K562 (cell line): ENCODE results near the gene ABCB9. TPM values are rescaled to one million over a fixed set of nuclear protein-coding genes. Genes with fewer than 3 reads are reported as not detected.

Experiments used
- ATF7 ChIP-seq: fragments of 450-650 bp; IDR thresholded peaks from 2 replicates; pipeline ENCODE4 v1.7.1; 2014; ENCODE audit warnings: mild to moderate bottlenecking, moderate library complexity
- EGR1 ChIP-seq: fragments of 450-650 bp; conservative IDR thresholded peaks from 2 replicates; pipeline ENCODE4 v1.6.1; 2017; ENCODE audit warnings: mild to moderate bottlenecking
- ELF1 ChIP-seq: fragments of 200-800 bp; sonication (Bioruptor generic); IDR thresholded peaks from 2 replicates; pipeline ENCODE4 v1.6.1; 2016; ENCODE audit warnings: missing genetic modification characterization, missing compliant biosample characterization
- ETV1 ChIP-seq: fragments of 450-650 bp; conservative IDR thresholded peaks from 2 replicates; pipeline ENCODE4 v1.6.1; 2016; ENCODE audit warnings: missing genetic modification characterization, control low read depth, low read depth, missing compliant biosample characterization
- FOXK1 ChIP-seq: sonication (generic); formaldehyde crosslinking; IDR thresholded peaks from 2 replicates; pipeline ENCODE4 v1.8.0; 2022; ENCODE audit warnings: missing genetic modification reagents, mild to moderate bottlenecking, borderline replicate concordance
- GABPA ChIP-seq: fragments of 200-800 bp; sonication (Bioruptor generic); conservative IDR thresholded peaks from 2 replicates; pipeline ENCODE4 v1.6.1; 2016; ENCODE audit warnings: low read depth, missing genetic modification characterization, missing compliant biosample characterization
- GABPB1 ChIP-seq: sonication (generic); formaldehyde crosslinking; IDR thresholded peaks from 2 replicates; pipeline ENCODE4 v1.8.0; 2022; ENCODE audit warnings: mild to moderate bottlenecking, missing genetic modification reagents
- HSF4 ChIP-seq: fragments of 250-450 bp; sonication (Bioruptor Pico); IDR thresholded peaks from 2 replicates; pipeline ENCODE4 v2.1.2; 2022; ENCODE audit warnings: mild to moderate bottlenecking, moderate library complexity, borderline replicate concordance
- KAT7 ChIP-seq: sonication (generic); formaldehyde crosslinking; IDR thresholded peaks from 2 replicates; pipeline ENCODE4 v1.8.0; 2022; ENCODE audit warnings: missing genetic modification reagents, mild to moderate bottlenecking, borderline replicate concordance
- KDM5B ChIP-seq: fragments of 200-600 bp; sonication (generic); IDR thresholded peaks from 2 replicates; pipeline ENCODE4 v1.6.1; 2012; ENCODE audit warnings: low read depth, mild to moderate bottlenecking, moderate library complexity, low read length, control low read depth, inconsistent platforms; ENCODE audit not compliant: insufficient replicate concordance
- KLF6 ChIP-seq: fragments of 250-450 bp; sonication (Bioruptor Pico); IDR thresholded peaks from 2 replicates; pipeline ENCODE4 v1.4.0; 2020; ENCODE audit warnings: mild to moderate bottlenecking, moderate library complexity, borderline replicate concordance
- POLR2G ChIP-seq: fragments of 200-400 bp; formaldehyde crosslinking; IDR thresholded peaks from 2 replicates; pipeline ENCODE4 v1.6.1; 2017; ENCODE audit warnings: low read depth, mild to moderate bottlenecking, antibody characterized with exemption, low read length, moderate library complexity
- RBM22 ChIP-seq: fragments of 200-400 bp; formaldehyde crosslinking; IDR thresholded peaks from 2 replicates; pipeline ENCODE4 v1.6.1; 2018; ENCODE audit warnings: low read length, low read depth; ENCODE audit not compliant: poor library complexity, severe bottlenecking
- SAFB2 ChIP-seq: fragments of 200-400 bp; formaldehyde crosslinking; IDR thresholded peaks from 2 replicates; pipeline ENCODE4 v1.6.1; 2018; ENCODE audit warnings: borderline replicate concordance, low read length, low read depth, moderate library complexity; ENCODE audit not compliant: severe bottlenecking
- XRCC3 ChIP-seq: fragments of 450-650 bp; IDR thresholded peaks from 2 replicates; pipeline ENCODE4 v1.6.1; 2017; ENCODE audit warnings: mild to moderate bottlenecking, moderate library complexity
- ZNF316 ChIP-seq: fragments of 450-650 bp; IDR thresholded peaks from 2 replicates; pipeline ENCODE4 v1.6.1; 2016
- polyA plus RNA-seq, 8 experiments: library from polyadenylated mRNA; depleted of rRNA in 4 of 8; stranded (reverse) in 5 of 8; unstranded in 3 of 8; fragments of >200 nt; fragmentation: Nextera tagmentation in 2 of 8; fragmentation: Illumina TruSeq in 1 of 8; extraction: Ambion mirVana in 2 of 8; extraction: Trizol in 1 of 8; gene quantifications; 2 replicates each; pipeline versions ENCODE4 v1.2.1 to v1.2.3, GENCODE V29; 2011 to 2014; ENCODE audit warnings: inconsistent platforms in 1 of 8, missing spikeins in 1 of 8
- total RNA-seq, 7 experiments: library from RNA; depleted of rRNA in 6 of 7; stranded (reverse); fragments of >200 nt in 6 of 7; fragmentation: Illumina TruSeq in 2 of 7; extraction: Trizol in 2 of 7; gene quantifications; 2 replicates each; pipeline versions ENCODE4 v1.2.1 to v1.2.3, GENCODE V29; 2011 to 2021; ENCODE audit warnings: low replicate concordance in 1 of 7
- TF ChIP-seq, protein P1 (sequence below), 3 experiments: fragments of 200-800 bp in 1 of 3; fragments of 250-450 bp in 1 of 3; fragments of 450-650 bp in 1 of 3; sonication (Bioruptor Pico) in 1 of 3; sonication (Bioruptor generic) in 1 of 3; formaldehyde crosslinking in 1 of 3; IDR thresholded peaks; 2 replicates each; pipeline versions ENCODE4 v1.6.1 to v1.8.0; 2016 to 2022; ENCODE audit warnings: mild to moderate bottlenecking in 2 of 3, missing genetic modification characterization in 2 of 3, missing compliant biosample characterization in 1 of 3, moderate library complexity in 1 of 3
- TF ChIP-seq, protein P2 (sequence below): fragments of 450-650 bp; IDR thresholded peaks from 2 replicates; pipeline ENCODE4 v1.6.1; 2016
- TF ChIP-seq, protein P3 (sequence below): sonication (generic); formaldehyde crosslinking; IDR thresholded peaks from 2 replicates; pipeline ENCODE4 v1.9.0; 2022; ENCODE audit warnings: mild to moderate bottlenecking, missing genetic modification reagents
- TF ChIP-seq, protein P4 (sequence below): fragments of 200-800 bp; sonication (Bioruptor generic); IDR thresholded peaks from 2 replicates; pipeline ENCODE4 v1.6.1; 2017; ENCODE audit warnings: missing genetic modification characterization, missing compliant biosample characterization

Gene ABCB9
- total and polyA plus RNA-seq, 9 of the 15 experiments (the other 6 are each of a cell fraction or from before 2014, with no cell fraction given): 0.20 to 12.6 (median 6.2) TPM

DNA sequence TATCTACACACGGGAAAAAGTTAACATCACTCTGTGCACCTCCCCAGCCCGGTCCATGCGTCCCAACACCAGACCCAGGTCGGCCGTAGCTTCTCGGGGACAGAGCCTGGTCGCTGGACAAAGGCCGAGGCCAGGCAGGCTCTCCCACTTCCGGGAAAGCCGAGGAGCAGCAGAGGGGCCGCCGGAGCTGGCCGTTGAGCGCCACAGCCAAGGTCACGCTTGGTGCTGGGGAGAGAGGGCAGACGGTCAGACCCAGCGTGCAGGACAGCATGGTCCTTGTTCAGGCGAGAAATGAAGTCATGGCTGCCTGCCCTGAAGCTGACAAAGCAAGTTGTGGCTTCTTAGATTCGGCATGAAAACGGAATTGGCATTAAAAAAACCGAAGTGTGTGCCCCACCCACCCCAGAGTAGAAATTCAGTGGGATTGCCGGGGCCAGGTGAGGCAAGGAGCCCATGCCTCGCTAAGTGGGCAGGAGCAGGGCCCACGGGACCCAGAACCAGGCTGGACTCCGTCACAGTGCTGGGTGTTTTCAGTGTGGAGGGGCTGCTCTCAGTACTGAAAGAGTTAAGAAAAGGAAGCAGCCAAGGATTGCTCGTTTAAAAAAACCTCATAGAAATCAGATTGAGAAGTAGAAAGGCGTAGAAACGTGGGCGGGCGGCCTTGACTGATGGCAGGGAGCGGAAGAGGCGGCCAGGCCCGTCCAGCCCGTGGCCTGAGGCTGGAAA lies 18.5 kb upstream of the ABCB9 start (continued):
- TF ChIP-seq, protein P1, sequence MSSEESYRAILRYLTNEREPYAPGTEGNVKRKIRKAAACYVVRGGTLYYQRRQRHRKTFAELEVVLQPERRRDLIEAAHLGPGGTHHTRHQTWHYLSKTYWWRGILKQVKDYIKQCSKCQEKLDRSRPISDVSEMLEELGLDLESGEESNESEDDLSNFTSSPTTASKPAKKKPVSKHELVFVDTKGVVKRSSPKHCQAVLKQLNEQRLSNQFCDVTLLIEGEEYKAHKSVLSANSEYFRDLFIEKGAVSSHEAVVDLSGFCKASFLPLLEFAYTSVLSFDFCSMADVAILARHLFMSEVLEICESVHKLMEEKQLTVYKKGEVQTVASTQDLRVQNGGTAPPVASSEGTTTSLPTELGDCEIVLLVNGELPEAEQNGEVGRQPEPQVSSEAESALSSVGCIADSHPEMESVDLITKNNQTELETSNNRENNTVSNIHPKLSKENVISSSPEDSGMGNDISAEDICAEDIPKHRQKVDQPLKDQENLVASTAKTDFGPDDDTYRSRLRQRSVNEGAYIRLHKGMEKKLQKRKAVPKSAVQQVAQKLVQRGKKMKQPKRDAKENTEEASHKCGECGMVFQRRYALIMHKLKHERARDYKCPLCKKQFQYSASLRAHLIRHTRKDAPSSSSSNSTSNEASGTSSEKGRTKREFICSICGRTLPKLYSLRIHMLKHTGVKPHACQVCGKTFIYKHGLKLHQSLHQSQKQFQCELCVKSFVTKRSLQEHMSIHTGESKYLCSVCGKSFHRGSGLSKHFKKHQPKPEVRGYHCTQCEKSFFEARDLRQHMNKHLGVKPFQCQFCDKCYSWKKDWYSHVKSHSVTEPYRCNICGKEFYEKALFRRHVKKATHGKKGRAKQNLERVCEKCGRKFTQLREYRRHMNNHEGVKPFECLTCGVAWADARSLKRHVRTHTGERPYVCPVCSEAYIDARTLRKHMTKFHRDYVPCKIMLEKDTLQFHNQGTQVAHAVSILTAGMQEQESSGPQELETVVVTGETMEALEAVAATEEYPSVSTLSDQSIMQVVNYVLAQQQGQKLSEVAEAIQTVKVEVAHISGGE (CRISPR knock-in tag; IDR thresholded peaks at IDR 0.05): peak in 1 of 3 experiments; percentile 24; a peak in 1 of 6 replicates
- no peak for TF ChIP-seq KLF6
- no peak for TF ChIP-seq ETV1 (tag)
- TF ChIP-seq KAT7 (CRISPR knock-in tag): 0 out of 2 replicates have a peak, but pooled peaks have one; percentile 51
- TF ChIP-seq POLR2G: peak; percentile 72
- TF ChIP-seq HSF4 (CRISPR knock-in tag): no peak
- TF ChIP-seq EGR1: peak; percentile 84
- TF ChIP-seq ELF1 (tag): peak; percentile 70
- TF ChIP-seq GABPA: peak; percentile 42
- TF ChIP-seq FOXK1: 0 out of 2 replicates have a peak, but pooled peaks have one; percentile 44
- TF ChIP-seq KDM5B: peak; percentile 7
- TF ChIP-seq XRCC3: no peak
- TF ChIP-seq, protein P2, sequence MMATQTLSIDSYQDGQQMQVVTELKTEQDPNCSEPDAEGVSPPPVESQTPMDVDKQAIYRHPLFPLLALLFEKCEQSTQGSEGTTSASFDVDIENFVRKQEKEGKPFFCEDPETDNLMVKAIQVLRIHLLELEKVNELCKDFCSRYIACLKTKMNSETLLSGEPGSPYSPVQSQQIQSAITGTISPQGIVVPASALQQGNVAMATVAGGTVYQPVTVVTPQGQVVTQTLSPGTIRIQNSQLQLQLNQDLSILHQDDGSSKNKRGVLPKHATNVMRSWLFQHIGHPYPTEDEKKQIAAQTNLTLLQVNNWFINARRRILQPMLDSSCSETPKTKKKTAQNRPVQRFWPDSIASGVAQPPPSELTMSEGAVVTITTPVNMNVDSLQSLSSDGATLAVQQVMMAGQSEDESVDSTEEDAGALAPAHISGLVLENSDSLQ: peak; percentile 60; the same call in 1 of the 2 replicates
- TF ChIP-seq, protein P3, sequence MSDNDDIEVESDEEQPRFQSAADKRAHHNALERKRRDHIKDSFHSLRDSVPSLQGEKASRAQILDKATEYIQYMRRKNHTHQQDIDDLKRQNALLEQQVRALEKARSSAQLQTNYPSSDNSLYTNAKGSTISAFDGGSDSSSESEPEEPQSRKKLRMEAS (CRISPR knock-in tag): peak; percentile 19; the same call in 1 of the 2 replicates
- 0 out of 2 replicates have a peak, but pooled peaks have one; percentile 4 for TF ChIP-seq ATF7
- TF ChIP-seq RBM22: peak; percentile 27
- 0 out of 2 replicates have a peak, but pooled peaks have one; percentile 2 for TF ChIP-seq ZNF316
- no peak for TF ChIP-seq SAFB2
- peak; percentile 46; the same call in 1 of the 2 replicates for TF ChIP-seq GABPB1 (CRISPR knock-in tag)
- TF ChIP-seq, protein P4, sequence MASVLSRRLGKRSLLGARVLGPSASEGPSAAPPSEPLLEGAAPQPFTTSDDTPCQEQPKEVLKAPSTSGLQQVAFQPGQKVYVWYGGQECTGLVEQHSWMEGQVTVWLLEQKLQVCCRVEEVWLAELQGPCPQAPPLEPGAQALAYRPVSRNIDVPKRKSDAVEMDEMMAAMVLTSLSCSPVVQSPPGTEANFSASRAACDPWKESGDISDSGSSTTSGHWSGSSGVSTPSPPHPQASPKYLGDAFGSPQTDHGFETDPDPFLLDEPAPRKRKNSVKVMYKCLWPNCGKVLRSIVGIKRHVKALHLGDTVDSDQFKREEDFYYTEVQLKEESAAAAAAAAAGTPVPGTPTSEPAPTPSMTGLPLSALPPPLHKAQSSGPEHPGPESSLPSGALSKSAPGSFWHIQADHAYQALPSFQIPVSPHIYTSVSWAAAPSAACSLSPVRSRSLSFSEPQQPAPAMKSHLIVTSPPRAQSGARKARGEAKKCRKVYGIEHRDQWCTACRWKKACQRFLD: 0 out of 2 replicates have a peak, but pooled peaks have one; percentile 11
